ENCODE data around the gene STX7.

STX7 gene

DNA sequence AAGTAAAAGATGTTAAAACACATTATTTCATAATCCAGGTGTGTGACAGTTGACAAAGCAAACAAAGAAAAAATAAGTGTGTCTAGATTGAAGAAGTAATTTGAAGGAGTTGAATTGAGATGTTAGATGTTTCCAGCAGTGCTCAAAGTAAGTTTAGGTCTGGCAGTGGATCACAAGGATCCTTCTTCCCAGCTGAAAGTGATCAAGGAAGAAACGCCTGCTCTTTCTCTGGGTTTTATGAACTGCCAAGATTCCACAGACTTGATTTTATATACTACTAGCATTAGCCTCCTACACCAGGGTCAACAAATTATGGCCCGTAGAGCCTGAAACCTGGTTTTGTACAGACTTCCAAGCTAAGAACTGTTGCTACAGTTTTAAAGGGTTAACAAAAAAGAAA is 30.3 kb downstream of the STX7 start:
- no peak for DNase-seq (ENCODE audit: low read depth)
- no peak overlapping the region for H3K4me3 ChIP-seq (ENCODE audit: control insufficient read depth, low read depth, low read length)
- TF ChIP-seq, protein P1, sequence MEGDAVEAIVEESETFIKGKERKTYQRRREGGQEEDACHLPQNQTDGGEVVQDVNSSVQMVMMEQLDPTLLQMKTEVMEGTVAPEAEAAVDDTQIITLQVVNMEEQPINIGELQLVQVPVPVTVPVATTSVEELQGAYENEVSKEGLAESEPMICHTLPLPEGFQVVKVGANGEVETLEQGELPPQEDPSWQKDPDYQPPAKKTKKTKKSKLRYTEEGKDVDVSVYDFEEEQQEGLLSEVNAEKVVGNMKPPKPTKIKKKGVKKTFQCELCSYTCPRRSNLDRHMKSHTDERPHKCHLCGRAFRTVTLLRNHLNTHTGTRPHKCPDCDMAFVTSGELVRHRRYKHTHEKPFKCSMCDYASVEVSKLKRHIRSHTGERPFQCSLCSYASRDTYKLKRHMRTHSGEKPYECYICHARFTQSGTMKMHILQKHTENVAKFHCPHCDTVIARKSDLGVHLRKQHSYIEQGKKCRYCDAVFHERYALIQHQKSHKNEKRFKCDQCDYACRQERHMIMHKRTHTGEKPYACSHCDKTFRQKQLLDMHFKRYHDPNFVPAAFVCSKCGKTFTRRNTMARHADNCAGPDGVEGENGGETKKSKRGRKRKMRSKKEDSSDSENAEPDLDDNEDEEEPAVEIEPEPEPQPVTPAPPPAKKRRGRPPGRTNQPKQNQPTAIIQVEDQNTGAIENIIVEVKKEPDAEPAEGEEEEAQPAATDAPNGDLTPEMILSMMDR (conservative IDR thresholded peaks at IDR 0.05; ENCODE audit: control insufficient read depth, insufficient read depth, low read depth, low read length), result no peak

DNA sequence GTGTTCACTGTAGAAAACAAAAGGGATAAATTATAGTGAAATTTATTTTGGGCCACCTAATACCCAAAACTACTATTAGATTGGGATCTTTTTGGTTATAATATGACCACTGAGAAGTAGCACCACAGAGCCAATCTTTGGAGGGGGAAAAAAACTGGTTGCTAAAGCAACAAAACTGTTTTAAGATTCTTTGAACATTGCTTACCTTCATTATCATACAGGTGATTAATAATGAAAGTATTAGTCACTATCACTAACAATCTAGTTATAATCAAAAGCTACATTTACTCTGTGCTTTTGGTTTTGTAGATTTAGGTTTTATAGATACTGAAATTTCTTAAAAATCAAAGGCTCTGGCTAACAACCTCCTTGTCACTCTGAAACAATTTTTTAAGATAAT is 31.7 kb downstream of the STX7 start:
- no peak for DNase-seq (ENCODE audit: low read depth)
- TF ChIP-seq, protein P1 (conservative IDR thresholded peaks at IDR 0.05; ENCODE audit: control insufficient read depth, insufficient read depth, low read depth, low read length), result no peak
- H3K4me3 ChIP-seq (ENCODE audit: control insufficient read depth, low read depth, low read length), result no peak overlapping the region

DNA sequence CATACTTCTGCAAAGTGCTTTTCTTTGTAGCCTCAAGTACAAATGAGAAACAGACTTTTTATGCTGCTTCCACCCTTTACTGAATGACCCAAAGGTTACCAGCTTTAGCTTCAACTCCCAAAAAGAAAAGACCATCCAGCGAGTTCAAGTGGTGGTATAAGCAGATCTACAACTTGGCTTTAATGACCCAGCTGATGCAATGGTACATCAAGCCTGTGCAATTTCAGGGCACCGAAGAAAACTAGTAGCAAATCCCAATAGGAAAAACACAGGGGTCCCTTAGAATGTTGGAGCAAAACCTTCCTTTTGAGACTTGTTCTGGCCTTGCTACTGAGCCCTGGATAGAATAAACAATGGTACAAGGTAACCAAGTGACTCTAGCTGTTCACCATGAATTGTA is 33.8 kb downstream of the STX7 start:
- no peak overlapping the region for H3K4me3 ChIP-seq (ENCODE audit: control insufficient read depth, low read depth, low read length)
- TF ChIP-seq, protein P1 (conservative IDR thresholded peaks at IDR 0.05; ENCODE audit: control insufficient read depth, insufficient read depth, low read depth, low read length), result no peak
- DNase-seq (ENCODE audit: low read depth), result no peak

DNA sequence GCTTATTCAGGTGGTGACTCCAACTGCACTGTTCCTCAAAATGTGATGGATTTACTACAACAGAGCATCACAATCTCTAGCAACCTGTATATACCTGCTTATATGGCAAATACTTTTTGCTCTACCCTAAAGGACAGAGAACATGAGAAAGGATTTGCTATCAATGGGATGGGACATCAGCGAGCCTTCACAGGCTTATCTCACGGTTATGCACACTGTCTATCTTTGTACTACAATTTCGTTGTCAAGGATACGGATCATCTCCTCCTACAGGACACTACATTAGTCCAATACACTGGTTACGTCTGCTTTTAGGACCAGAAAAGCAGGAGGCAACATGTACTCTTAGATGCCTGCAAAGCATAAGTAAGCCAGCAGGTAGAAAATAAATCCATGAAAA is 34.2 kb downstream of the STX7 start:
- H3K4me3 ChIP-seq (ENCODE audit: control insufficient read depth, low read depth, low read length), result no peak overlapping the region
- TF ChIP-seq, protein P1 (conservative IDR thresholded peaks at IDR 0.05; ENCODE audit: control insufficient read depth, insufficient read depth, low read depth, low read length), result no peak
- DNase-seq (ENCODE audit: low read depth), result no peak

DNA sequence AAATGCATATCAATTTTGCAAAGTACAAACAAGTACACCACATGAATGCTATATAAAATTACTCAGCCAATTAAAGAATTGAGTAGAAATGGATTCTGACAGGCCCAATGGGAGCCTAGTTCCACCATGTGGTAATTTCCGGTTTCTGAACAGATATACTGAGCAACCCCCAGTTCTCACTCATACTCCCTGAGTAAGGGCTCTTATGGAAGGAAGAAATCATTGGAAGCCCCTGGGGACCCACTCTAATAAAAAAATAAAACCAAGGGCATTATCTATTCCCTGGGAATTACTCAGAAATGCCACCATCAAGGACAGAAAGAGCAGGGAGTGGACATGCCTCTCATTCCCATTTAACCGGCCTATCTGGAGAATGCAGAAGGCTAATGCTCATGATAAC is 34.6 kb downstream of the STX7 start:
- DNase-seq (ENCODE audit: low read depth), result no peak
- no peak overlapping the region for H3K4me3 ChIP-seq (ENCODE audit: control insufficient read depth, low read depth, low read length)
- TF ChIP-seq, protein P1 (conservative IDR thresholded peaks at IDR 0.05; ENCODE audit: control insufficient read depth, insufficient read depth, low read depth, low read length), result no peak

DNA sequence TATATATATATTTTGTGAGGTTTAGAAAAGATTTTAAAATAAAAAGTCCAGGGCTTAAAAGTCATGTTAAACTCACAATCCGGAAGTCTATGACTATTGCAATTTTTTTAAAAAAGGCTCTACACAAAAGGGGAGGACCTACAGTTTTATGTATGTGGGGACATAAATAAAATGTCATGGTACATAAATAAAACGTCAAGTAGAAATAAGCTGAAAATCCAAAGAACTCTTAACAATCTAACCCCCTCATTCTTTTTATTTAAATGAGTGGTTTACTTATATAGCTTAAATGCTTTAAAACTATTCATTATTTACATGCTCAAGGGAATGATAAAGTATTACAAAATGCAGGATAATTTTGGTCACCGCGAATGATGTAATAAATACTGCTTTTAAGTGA is 36.2 kb downstream of the STX7 start:
- DNase-seq (ENCODE audit: low read depth), result no peak
- H3K4me3 ChIP-seq (ENCODE audit: control insufficient read depth, low read depth, low read length), result no peak overlapping the region
- TF ChIP-seq, protein P1 (conservative IDR thresholded peaks at IDR 0.05; ENCODE audit: control insufficient read depth, insufficient read depth, low read depth, low read length), result no peak

DNA sequence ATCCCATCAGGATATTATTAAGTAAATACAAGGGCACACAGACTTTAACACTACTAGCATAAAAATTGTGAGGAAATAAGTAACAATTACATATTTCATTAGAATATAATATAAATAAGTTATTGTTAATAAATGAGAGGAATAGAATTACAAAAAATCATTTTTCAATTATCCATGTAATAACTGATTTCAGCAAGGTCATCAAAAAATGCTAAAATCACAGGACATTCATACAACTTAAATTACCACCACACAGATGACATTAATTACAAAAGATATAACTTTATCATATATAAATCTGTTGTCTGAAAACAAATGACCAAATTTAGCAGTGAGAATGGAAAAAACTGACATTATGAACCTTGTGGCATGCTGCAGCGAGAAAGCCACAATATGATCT is 37.0 kb downstream of the STX7 start:
- H3K4me3 ChIP-seq (ENCODE audit: control insufficient read depth, low read depth, low read length), result no peak overlapping the region
- DNase-seq (ENCODE audit: low read depth), result no peak
- TF ChIP-seq, protein P1 (conservative IDR thresholded peaks at IDR 0.05; ENCODE audit: control insufficient read depth, insufficient read depth, low read depth, low read length), result no peak

Data from fibroblast of mammary gland (primary cell).